KOPT-K1 (cell line): ENCODE measurements around the gene TTC7B.

ENCODE experiments used
- H3K27ac ChIP-seq: fragments of 200-600 bp; sonication (generic); 2 replicates; pipeline ENCODE4 v1.5.1; 2016; ENCODE audit warnings: antibody characterized with exemption, mild to moderate bottlenecking, low read depth, low read length; ENCODE audit not compliant: poor library complexity, severe bottlenecking
- H3K36me3 ChIP-seq: fragments of 200-600 bp; sonication (generic); 2 replicates; pipeline ENCODE4 v1.5.1; 2017; ENCODE audit warnings: antibody characterized with exemption, mild to moderate bottlenecking, low read length, moderate library complexity; ENCODE audit not compliant: insufficient read depth
- H3K9me3 ChIP-seq: fragments of 200-600 bp; sonication (generic); 2 replicates; pipeline ENCODE4 v1.5.1; 2017; ENCODE audit warnings: antibody characterized with exemption, low read length, mild to moderate bottlenecking; ENCODE audit not compliant: insufficient read depth, poor library complexity, severe bottlenecking

Gene TTC7B

DNA sequence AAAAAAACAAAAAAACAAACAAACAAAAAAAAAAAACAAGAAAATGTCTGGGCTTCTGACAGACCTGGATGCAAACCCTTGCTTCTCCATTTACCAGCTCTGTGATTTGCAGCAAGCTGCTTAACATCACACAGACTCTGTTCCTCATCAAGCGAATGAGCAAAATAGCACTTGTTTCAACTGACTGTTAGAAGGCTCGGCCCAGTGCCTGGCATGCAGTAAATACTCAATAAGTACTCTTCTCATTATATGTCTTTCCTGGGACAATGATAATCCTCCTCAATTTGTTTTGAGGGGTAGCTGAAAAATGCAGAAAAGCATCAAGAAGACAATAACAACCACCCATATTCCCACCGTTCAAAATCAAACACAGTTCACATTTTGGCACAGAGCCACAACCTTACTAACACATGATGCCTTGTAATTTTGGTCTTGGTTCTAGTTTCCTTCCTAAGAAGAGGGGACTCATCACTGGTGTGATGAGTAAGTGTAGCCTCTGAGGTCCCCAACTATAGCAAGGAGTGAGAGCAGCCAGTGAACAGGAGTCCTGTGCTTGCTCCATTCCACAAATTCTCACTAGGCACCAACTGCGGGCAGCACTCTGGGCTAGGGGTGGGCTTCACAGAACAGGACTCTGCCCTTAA, 60.4 kb downstream of the TTC7B start:
- Histone ChIP-seq H3K36me3 (no peaks in the 10 kb centered on the region), H3K9me3 (no peaks in the 10 kb centered on the region), H3K27ac (no peak overlapping the region)

DNA sequence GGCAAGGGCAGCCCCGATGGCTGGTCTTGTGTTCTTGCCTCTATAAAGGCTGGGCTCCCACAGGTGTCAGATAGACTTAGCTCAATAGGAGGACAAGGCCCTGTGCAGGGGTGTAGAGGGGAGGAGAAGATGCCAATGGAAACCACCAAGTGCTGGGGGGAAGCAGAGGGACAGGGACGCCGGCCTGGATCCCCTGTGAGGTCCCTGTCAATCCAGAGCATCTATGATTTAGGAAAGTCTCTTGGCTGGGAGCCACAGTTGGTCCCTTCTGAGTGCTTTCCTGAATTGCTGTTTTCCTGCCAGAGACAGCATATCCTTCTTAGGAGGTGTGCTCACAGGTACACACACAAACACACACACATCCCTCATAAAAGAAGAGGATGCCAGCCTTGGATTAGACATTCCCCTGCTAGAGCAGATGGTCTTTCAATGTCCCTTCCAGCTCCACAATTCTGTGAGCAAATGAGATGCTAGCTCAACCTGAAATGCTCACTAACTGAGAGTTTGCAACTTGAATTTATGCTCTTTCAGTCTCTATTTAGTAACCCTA, 62.7 kb downstream of the TTC7B start:
- H3K36me3 ChIP-seq = no peaks in the 10 kb centered on the region
- no peak overlapping the region for H3K27ac ChIP-seq
- H3K9me3 ChIP-seq = peaks cover 12% of the 10 kb centered on the region

DNA sequence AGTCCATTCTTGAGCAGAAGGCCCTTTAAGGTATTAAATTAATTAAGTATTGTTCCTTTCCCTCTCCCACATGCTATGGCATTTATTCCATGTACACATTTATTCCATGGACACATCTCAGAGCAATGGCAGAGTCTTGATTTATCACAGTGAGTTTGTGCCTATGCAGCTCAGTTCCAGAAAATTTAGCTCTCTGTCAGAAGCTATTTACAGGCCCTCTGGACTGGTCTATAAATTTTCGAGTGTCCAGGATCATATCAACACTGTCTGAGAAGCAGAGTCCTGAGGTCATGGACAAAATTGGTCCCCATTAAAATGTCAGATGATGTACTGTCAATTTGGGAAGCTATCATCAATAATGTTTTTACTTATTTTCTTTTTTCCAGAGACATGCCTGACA, 65.5 kb downstream of the TTC7B start:
- Histone ChIP-seq H3K36me3 (no peaks in the 10 kb centered on the region), H3K27ac (no peak overlapping the region), H3K9me3 (peaks cover 29% of the 10 kb centered on the region)

DNA sequence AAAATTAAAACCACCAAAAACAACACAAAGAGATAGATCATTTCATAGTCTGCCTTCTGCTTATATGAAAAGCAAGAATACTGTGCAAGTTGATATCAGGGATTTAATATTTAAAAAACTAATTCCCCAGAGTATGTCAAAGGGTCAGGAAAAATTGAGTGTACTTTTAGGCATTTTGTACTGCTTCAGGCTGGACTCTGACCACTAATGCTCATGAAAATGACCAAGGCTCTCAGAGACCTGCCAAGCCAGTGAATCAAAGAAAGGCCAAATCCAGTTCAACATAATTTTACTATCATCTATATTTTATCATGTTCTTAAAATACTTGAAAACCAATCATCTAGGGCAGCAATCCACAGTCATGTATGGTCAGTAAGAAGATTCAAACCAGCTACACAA, 66.0 kb downstream of the TTC7B start:
- no peaks in the 10 kb centered on the region for H3K36me3 ChIP-seq

DNA sequence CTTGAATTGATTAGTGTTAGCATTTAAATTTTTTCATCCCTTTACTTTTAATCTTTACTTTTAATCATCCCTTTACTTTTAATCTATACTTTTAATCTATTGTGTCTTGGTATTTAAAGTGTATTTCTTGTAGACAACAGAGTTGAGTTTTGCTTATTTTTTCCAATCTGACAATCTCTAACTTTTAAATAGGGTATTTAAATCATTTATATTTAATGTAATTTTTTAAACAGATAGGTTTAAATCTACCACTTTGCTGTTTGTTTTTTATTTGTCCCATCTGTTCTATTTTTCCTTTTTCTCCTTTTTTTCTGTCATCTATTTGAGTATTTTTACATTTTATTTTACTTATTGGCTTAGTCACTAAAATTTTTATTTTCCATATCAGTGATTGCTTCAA, 68.3 kb downstream of the TTC7B start:
- Histone ChIP-seq H3K27ac (no peak overlapping the region), H3K9me3 (peaks cover 29% of the 10 kb centered on the region), H3K36me3 (no peaks in the 10 kb centered on the region)

More for the DNA sequence above, 66.0 kb downstream of the TTC7B start:
- no peak overlapping the region for H3K27ac ChIP-seq
- peaks cover 29% of the 10 kb centered on the region for H3K9me3 ChIP-seq

DNA sequence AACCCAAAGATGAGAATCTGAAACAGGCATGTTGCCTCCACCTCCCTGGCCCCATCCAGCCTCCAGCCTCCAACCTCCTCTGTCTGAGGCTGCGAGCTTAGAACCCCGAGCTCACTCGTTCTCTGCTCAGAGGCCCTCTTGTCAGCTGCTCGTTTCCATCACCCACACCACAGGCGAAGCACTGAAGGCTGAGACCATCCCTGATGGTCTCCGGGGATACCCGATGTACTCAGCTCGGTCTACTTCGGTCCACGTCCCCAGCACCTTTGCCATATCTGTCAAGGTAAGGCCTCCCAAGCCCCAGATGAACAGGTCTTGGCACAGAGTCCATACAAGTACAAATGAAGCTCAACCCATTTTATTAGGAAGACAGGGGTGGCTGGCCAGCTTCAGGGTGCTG, 72.4 kb downstream of the TTC7B start:
- peaks cover 20% of the 10 kb centered on the region for H3K9me3 ChIP-seq
- H3K36me3 ChIP-seq = no peaks in the 10 kb centered on the region
- no peak overlapping the region for H3K27ac ChIP-seq

DNA sequence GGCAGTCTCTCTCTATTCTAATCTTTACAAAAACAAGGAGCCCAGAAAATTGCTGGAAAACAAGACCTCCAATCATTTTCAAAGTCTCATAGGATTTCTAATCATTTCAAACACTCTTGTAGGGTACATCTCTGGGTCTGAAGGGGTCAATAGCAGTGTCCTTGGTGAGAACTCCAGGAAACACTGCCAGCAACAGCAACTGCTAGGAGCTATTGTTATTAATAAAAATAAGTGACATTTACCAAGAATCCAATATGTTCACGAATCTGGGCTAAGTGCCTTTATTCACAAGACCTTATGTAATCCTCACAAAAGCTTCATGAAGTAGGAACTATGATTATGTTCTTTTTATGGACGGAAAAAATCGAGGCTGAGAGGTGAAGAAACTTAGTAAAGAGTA, 72.8 kb downstream of the TTC7B start:
- H3K27ac ChIP-seq = no peak overlapping the region
- H3K9me3 ChIP-seq = peaks cover 16% of the 10 kb centered on the region
- no peaks in the 10 kb centered on the region for H3K36me3 ChIP-seq

DNA sequence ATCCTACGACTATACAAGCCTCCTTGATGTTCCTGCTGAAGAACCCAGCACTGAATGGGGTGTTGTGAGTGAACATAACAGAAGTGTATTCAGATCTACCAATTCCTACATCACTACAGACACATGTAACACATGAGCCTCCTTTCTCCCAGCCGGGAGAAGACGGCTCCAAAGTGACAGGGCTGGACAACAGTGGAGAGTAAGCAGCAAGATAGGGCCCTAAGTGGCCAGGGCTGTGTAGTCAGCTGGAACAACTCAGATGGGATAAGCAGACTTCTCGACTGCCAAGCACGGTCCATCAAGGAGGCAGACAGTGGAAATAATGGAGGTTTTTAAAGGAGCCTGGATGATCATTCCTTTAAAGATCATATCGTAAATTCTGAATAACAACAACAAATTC, 73.5 kb downstream of the TTC7B start:
- H3K36me3 ChIP-seq = no peaks in the 10 kb centered on the region
- H3K9me3 ChIP-seq = peaks cover 11% of the 10 kb centered on the region
- no peak overlapping the region for H3K27ac ChIP-seq

DNA sequence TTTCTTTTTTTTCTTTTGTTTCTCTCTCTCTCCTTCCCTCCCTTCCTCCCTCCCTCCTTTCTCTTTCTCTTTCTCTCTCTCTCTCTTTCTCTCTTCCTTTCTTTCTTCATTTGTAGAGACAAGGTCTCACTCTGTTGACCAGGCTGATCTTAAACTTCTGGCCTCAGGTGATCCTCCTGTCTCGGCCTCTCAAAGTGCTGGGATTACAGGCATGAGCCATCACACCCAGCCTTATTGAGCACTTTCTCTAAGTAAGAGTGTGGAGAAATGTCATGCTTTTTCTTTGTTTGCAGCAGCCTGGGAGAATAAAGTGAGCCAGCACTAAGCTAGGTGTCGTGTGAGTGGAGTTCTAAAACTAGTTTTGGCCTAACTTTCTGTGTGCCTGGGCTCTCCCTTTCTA, 74.0 kb downstream of the TTC7B start:
- Histone ChIP-seq H3K27ac (no peak overlapping the region), H3K36me3 (no peaks in the 10 kb centered on the region), H3K9me3 (peaks cover 7% of the 10 kb centered on the region)

DNA sequence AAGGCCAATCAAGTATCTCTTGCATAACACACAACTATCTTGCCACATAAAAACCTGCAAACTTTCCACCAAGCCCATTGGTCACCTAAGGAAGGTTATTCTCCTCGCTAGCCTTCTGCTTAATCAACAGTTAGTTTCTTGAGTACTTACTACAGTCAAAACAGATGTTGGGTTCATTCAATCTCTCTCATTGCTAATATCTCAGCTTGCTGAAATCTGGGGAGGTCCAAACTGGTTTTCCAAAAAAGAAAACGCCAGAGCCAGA, 74.6 kb downstream of the TTC7B start:
- Histone ChIP-seq H3K9me3 (peaks cover under 1% of the 10 kb centered on the region), H3K27ac (no peak overlapping the region), H3K36me3 (no peaks in the 10 kb centered on the region)

DNA sequence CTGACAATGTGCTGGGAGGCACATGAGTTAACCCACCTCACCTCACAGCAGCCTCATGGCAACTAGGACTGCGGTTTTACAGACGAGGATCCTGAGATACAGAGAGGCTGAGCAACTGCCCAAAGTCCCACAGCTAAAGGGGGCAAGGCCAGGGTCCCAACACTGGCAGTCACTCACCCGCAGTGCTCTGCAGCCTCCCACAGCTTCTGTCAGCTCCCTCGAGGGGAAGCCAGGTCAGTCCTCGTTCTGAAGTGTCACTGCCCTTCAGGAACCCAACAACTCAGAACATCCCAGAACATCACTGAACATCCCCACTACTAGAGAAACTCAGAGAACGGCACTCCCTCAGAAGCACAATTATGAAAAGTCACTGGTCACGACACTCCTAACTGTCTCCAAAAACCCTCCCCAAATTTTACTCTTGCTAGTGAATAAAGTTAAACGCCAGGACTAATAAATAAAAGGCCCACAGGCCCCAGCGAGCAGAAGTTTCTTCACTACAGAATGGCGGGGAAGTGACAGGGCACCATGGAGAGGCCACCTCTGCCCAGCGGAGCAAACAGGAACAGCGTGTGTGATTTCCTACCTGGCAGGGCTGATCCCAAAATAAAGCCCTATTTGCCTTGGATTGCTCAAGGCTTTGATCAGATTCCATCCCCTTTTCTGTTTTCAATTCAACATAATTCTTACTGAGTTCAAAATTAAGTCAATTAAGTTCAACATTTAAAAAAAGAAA, 75.1 kb downstream of the TTC7B start:
- Histone ChIP-seq H3K9me3 (no peaks in the 10 kb centered on the region), H3K36me3 (no peaks in the 10 kb centered on the region), H3K27ac (no peak overlapping the region)

DNA sequence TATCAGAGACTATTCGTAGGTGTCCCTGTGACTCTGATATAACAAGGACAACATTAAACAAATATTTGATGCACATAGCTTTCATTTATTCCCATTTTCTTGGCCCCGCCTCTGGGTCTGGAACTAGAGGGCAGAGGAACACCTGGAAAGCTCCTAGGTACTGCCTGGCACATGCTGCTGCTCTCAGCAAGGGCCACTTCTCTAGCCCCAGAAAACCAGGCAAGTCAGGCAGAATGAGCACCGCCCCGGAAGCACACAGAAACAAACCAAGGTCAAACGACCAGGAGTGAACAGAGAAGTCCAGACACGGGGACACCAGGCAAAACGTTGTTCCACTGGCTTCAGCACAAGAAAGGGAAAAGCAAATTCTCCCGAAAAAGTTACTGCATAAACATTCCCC, 76.1 kb downstream of the TTC7B start:
- H3K27ac ChIP-seq = no peak overlapping the region
- H3K36me3 ChIP-seq = no peaks in the 10 kb centered on the region
- no peaks in the 10 kb centered on the region for H3K9me3 ChIP-seq

DNA sequence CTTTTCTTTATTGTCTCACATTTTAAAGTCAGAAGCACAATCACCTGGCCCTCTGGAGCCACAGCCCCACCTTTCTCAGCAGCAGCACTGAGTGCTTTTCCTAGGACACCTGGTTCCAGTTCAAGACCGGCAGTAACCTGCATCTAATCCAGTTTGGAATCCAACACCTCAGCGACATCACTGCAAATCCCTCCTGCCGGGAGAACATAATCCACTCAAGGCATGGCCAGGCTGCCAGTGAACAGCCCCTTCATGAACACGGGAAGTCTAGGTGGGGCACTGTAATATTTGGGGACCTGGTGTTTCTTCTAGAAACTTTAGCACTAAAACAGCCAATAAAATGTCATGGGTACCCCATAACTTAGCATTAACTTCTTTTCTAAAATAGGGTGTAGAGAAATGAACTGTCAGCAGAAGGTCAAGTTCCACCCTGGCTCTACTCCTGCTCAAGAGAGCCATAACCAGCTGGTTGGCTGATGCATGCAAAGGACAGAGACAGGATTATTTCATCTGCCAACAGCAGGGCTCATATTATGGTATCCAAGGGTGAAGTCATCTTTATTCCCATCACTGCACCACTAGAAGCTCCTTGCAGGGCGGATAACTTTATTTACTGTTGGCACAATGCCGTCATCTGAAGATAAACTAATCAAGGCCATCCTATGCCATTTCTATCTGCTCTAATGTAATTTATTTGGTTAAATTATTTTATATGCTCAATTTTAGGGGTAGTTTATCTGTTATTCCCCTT, 76.7 kb downstream of the TTC7B start:
- Histone ChIP-seq H3K36me3 (no peaks in the 10 kb centered on the region), H3K9me3 (no peaks in the 10 kb centered on the region), H3K27ac (no peak overlapping the region)

DNA sequence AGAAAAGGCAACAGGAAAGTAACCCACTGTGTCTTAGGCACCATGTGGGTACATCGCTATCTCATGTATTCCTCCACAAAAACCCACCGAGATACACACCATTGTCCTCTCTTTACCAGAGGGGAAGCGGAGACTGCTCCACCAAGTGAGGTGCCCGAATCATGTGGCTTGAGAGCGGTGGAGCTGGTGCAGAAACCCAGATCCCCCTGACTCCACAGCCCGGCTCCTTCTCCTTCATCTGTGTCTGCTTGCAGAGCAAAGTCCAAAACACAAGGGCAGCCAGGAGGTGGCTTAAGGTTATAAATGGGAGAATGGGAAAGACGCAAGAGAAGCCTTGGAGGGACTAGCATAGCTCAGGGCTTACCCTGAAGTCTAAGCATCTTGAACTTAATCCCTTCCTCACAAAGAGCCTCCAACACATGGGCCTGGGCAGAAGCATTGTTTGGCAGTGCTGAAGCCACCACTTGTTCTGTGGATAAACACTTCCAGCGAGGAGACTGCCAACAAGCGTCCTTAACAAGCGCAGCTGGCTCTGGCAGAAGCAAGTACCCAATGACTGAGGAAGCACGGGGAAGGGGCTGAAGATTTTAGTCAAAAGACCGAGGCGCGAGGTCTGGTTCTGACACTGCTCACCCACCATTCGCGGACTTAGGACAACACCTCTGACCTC, 83.0 kb downstream of the TTC7B start:
- Histone ChIP-seq H3K9me3 (no peaks in the 10 kb centered on the region), H3K36me3 (no peaks in the 10 kb centered on the region), H3K27ac (no peak overlapping the region)

DNA sequence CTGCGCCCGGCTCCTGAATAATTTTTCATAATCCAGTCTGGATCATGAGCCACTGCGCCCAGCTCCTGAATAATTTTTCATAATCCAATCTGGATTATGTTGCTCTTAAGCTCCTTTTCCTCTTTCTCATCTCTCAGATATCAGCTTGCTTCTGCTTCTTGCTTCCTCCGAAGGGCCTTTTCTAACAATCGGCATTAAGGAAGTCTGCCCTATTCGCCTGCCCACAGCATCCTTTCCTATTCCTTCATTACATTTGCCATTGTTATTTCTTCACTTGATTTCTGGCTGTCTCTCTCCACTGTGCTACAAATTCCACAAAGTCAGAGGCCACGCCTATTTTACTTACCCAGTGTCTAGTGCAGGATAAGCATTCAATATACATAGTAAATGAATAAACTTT, 83.5 kb downstream of the TTC7B start:
- H3K36me3 ChIP-seq = no peaks in the 10 kb centered on the region
- H3K27ac ChIP-seq = no peak overlapping the region
- H3K9me3 ChIP-seq = no peaks in the 10 kb centered on the region
